ENCODE data around the gene NPW. TPM values are rescaled to one million over a fixed set of nuclear protein-coding genes. Genes with fewer than 3 reads are reported as not detected.
A peak's percentile ranks its signal among the peaks of the same experiment; 100 is the strongest.

Gene NPW
- total and polyA plus RNA-seq, 9 of the 15 experiments (the other 6 are each of a cell fraction or from before 2014, with no cell fraction given) = 0.14 to 4.0 (median 2.6) TPM; not detected in 4

DNA sequence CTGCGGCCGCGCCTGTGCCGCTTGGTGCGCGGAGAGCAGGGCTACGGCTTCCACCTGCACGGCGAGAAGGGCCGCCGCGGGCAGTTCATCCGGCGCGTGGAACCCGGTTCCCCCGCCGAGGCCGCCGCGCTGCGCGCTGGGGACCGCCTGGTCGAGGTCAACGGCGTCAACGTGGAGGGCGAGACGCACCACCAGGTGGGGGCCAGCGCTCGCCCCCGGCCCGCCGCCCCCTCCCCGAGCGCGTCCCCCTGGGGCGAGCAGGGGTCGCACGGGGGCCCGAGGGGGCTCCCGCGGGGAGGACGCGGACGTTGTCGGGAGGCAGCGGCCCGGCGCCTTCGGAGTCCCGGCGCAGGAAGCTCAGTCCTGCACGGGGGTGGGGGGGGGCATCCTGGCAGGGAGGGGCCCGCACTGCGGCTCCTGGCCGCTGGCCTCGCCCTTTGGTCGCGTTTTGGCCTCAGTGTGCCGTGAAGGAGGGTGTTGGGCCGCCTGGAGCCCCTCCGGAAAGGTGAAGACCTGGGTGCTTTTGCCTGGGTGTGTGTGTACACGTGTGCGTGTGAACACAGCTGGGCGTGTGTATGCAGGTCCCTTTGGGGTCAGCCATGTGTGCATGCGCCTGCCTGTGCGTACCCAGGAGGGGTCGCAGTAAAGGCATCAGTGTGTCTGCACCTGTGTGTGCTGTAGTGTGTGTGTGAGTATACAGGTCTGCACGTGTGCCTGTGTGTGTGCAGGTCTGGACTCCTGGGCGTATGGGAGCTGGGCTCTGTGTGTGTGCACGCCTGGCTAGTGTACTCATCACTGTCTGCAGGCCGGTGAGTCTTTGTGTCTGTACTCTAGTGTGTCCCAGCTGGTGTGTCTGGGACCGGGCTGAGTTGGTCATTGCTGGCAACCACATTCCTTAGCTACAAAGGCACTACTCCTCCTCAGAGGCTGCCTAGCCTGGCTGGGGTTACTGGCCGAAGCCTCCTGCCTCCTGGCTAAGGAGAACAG lies 7.7 kb downstream of the NPW start:
- ChIA-PET POLR2A (interaction anchor here (0.8 to 1.0 kb wide), 2 partner anchors 127 to 128 kb away, joined by 3 to 5 read pairs; partner anchors contain the start of gene TRAF7), CTCF (ENCODE audit: low intra/inter-chr PET ratio) (no interaction called here)
- Histone ChIP-seq H2AFZ (ENCODE audit: low read depth, low read length) (peak overlapping the region; percentile 88), H4K20me1 (replicated peaks; ENCODE audit: control insufficient read depth, insufficient read depth, low read length) (0 out of 2 replicates have a peak, but pooled peaks cover 7% of the 10 kb centered on the region), H3K27me3 (ENCODE audit: control insufficient read depth in 2 of 2, insufficient read depth in 2 of 2, low read length in 2 of 2) (no peaks in the 10 kb centered on the region), H3K36me3 (ENCODE audit: control insufficient read depth, insufficient read depth, low read length) (peaks cover 7% of the 10 kb centered on the region; the same call in 1 of the 3 replicates), H3K27ac (ENCODE audit: extremely low read depth, low read depth, low read length) (0 out of 3 replicates have a peak overlapping the region, but pooled peaks have one; percentile 56), H3K4me1 (replicated peaks in 1 of 2; ENCODE audit: control insufficient read depth in 2 of 2, insufficient read depth in 2 of 2, low read length in 2 of 2) (peaks cover 25 to 83% of the 10 kb centered on the region in 2 experiments; a peak in 4 of 5 replicates), H3K79me2 (ENCODE audit: control insufficient read depth, insufficient read depth, low read length) (peaks cover 16% of the 10 kb centered on the region), H3K4me3 (peak overlapping the region; percentile 61), H3K9ac (ENCODE audit: insufficient read depth in 1 of 2, low read depth in 2 of 2, low read length in 2 of 2) (peak overlapping the region; percentile 46 to 85), H3K9me1 (ENCODE audit: control insufficient read depth, insufficient read depth, low read length) (peaks cover 3% of the 10 kb centered on the region), H3K4me2 (ENCODE audit: insufficient read depth, low read length) (peak overlapping the region; percentile 93), H3K9me3 (replicated peaks; ENCODE audit: control insufficient read depth, insufficient read depth, low read depth, low read length) (no peaks in the 10 kb centered on the region)
- BruUV-seq (replicated peaks) = TSS peak; percentile 68
- intact Hi-C loops (cut with micrococcal nuclease) (no loop called here), in situ Hi-C loops (cut with MboI) (no loop called here)
- 11% methylated on average over 25 of the region's 76 CpGs for WGBS (ENCODE audit: insufficient coverage, low coverage, missing lambda C conversion rate)
- DNase-seq (ENCODE audit: extremely low read depth in 1 of 4, low spot score in 3 of 4) (peak in 3 of 4 experiments; percentile 66 to 71 (median 67)), FAIRE-seq (peak; percentile 83), ATAC-seq (peak; percentile 12)
- no peak for TF ChIP-seq HIVEP1 (CRISPR knock-in tag; IDR thresholded peaks at IDR 0.05)
- TF ChIP-seq, protein P1, sequence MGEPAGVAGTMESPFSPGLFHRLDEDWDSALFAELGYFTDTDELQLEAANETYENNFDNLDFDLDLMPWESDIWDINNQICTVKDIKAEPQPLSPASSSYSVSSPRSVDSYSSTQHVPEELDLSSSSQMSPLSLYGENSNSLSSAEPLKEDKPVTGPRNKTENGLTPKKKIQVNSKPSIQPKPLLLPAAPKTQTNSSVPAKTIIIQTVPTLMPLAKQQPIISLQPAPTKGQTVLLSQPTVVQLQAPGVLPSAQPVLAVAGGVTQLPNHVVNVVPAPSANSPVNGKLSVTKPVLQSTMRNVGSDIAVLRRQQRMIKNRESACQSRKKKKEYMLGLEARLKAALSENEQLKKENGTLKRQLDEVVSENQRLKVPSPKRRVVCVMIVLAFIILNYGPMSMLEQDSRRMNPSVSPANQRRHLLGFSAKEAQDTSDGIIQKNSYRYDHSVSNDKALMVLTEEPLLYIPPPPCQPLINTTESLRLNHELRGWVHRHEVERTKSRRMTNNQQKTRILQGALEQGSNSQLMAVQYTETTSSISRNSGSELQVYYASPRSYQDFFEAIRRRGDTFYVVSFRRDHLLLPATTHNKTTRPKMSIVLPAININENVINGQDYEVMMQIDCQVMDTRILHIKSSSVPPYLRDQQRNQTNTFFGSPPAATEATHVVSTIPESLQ (CRISPR knock-in tag; IDR thresholded peaks at IDR 0.05) = no peak
- TF ChIP-seq, protein P2, sequence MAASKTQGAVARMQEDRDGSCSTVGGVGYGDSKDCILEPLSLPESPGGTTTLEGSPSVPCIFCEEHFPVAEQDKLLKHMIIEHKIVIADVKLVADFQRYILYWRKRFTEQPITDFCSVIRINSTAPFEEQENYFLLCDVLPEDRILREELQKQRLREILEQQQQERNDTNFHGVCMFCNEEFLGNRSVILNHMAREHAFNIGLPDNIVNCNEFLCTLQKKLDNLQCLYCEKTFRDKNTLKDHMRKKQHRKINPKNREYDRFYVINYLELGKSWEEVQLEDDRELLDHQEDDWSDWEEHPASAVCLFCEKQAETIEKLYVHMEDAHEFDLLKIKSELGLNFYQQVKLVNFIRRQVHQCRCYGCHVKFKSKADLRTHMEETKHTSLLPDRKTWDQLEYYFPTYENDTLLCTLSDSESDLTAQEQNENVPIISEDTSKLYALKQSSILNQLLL (CRISPR knock-in tag; IDR thresholded peaks at IDR 0.05; ENCODE audit: borderline replicate concordance) = no peak
- no peak for TF ChIP-seq FUS (optimal IDR thresholded peaks at IDR 0.05; ENCODE audit: low read depth, low read length)
- TF ChIP-seq SP2 (IDR thresholded peaks at IDR 0.05; ENCODE audit: extremely low read depth, low read depth, low read length, poor library complexity, severe bottlenecking) = no peak
- TF ChIP-seq PHF20 (IDR thresholded peaks at IDR 0.05; ENCODE audit: partially characterized antibody) = no peak
- no peak for TF ChIP-seq ZNF780A (CRISPR knock-in tag; IDR thresholded peaks at IDR 0.05)

Measured in K562 (cell line).